C1 segment of cervical spinal cord (tissue), 14 donors: ENCODE results near the gene DNAJC16.
"Not testable (repeated sequence)": the region's sequence is repeated elsewhere in the genome, so short reads cannot be mapped to it uniquely, and the experiment has no call there.

ENCODE experiments used
- DNase-seq, 14 donors: peaks; one replicate each; lab custom pipeline; 2025; lab: John Stamatoyannopoulos, UW

Gene DNAJC16

GRCh38 chr1:15506831-15507230 lies 19.8 kb upstream of the DNAJC16 start:
- DNase-seq, result no peak

GRCh38 chr1:15507278-15507677 lies 19.4 kb upstream of the DNAJC16 start:
- DNase-seq, result no peak

GRCh38 chr1:15508700-15509487 lies 17.8 kb upstream of the DNAJC16 start:
- DNase-seq, result no peak

- DNase-seq, result no peak
These were observed 17.1 kb upstream of the DNAJC16 start for GRCh38 chr1:15509586-15509985.

GRCh38 chr1:15510611-15511405 lies 15.8 kb upstream of the DNAJC16 start:
- no peak for DNase-seq

- DNase-seq, result no peak
These were observed 13.5 kb upstream of the DNAJC16 start for GRCh38 chr1:15513192-15513591.

GRCh38 chr1:15513919-15514318 lies 12.7 kb upstream of the DNAJC16 start:
- DNase-seq, result no peak

GRCh38 chr1:15514557-15514956 lies 12.1 kb upstream of the DNAJC16 start:
- not testable (repeated sequence) for DNase-seq

GRCh38 chr1:15515022-15515663 lies 11.5 kb upstream of the DNAJC16 start:
- no peak for DNase-seq

- DNase-seq, result no peak
These were observed 7.0 kb upstream of the DNAJC16 start for GRCh38 chr1:15519625-15520024.

- not testable (repeated sequence) for DNase-seq
These were observed 5.3 kb upstream of the DNAJC16 start for GRCh38 chr1:15521206-15521906.

- DNase-seq, result no peak
These were observed 4.1 kb upstream of the DNAJC16 start for GRCh38 chr1:15522551-15522950.

- DNase-seq, result no peak
These were observed 3.3 kb upstream of the DNAJC16 start for GRCh38 chr1:15523104-15524020.

GRCh38 chr1:15524021-15524282 lies 2.7 kb upstream of the DNAJC16 start, which contains the start of gene CASP9:
TSS of gene CASP9 (minus strand) at chr1:15524215. CDS start at chr1:15524200, 15 bp downstream.
- DNase-seq, result no peak

- DNase-seq, result peak; percentile 97 to 100 (median 100)
These were observed 2.2 kb upstream of the DNAJC16 start for GRCh38 chr1:15524283-15525049.

- peak in 2 of 14 donors; percentile 45 to 49 for DNase-seq
These were observed 1.3 kb upstream of the DNAJC16 start for GRCh38 chr1:15525050-15526020.

- DNase-seq, result no peak
These were observed 593 bp upstream of the DNAJC16 start for GRCh38 chr1:15526021-15526489.

GRCh38 chr1:15531003-15531402 lies 4.4 kb downstream of the DNAJC16 start:
- no peak for DNase-seq

GRCh38 chr1:15531682-15532081 lies 5.0 kb downstream of the DNAJC16 start:
- DNase-seq, result no peak
